Thyroid gland (tissue), 4 donors: ENCODE measurements around the gene UTP18.

ENCODE experiments used
- CTCF ChIP-seq, 6 experiments: fragments of 200-600 bp in 3 of 6; fragments of 450-650 bp in 3 of 6; sonication (generic) in 3 of 6; IDR thresholded peaks; one replicate each; pipeline ENCODE4 v1.5.1; 2016 to 2019; ENCODE audit warnings: antibody characterized with exemption in 6 of 6, mild to moderate bottlenecking in 2 of 6, inconsistent platforms in 1 of 6, moderate library complexity in 1 of 6
- POLR2A ChIP-seq, 2 donors: fragments of 450-650 bp; IDR thresholded peaks; one replicate each; pipeline ENCODE4 v1.6.1; 2017; ENCODE audit warnings: antibody characterized with exemption in 2 of 2, mild to moderate bottlenecking in 2 of 2, moderate library complexity in 1 of 2

DNA sequence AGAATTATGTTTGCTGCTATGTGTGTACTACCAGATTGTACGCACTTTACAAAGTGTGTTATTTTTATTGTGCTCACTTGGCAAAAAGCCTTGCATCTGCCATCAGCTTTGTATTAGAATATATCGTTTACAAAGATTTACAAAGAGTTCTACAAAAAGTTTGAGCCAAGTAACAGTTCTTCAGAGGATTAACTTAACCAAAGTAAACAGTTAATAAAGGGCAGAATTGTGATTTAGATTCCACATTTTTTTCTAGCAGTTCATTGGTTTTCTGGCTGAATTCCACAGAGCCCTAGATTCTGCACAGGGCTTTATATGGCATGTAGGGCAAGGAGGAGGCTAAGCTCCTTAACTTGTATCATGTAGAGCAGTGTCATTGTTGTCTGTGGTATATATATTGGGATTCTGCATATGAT is 29.4 kb downstream of the UTP18 start:
- TF ChIP-seq CTCF (IDR thresholded peaks at IDR 0.05): no peak
- TF ChIP-seq POLR2A (IDR thresholded peaks at IDR 0.05): no peak
